H9 (cell line): ENCODE results near the gene WDR64. TPM values are rescaled to one million over a fixed set of nuclear protein-coding genes. Genes with fewer than 3 reads are reported as not detected.
A peak's percentile ranks its signal among the peaks of the same experiment; 100 is the strongest.

Experiments used
- DNase-seq: peaks from one replicate; pipeline ENCODE4 v3.0.0-alpha.2; 2017
- H2AFZ ChIP-seq: one replicate; pipeline ENCODE4 v1.6.1; 2013; ENCODE audit warnings: mild to moderate bottlenecking, low read length, control low read depth, moderate library complexity
- H2AK5ac ChIP-seq: 2 replicates; pipeline ENCODE4 v1.6.1; 2013; ENCODE audit warnings: low read length, control low read depth, mixed read lengths; ENCODE audit not compliant: insufficient read length
- H2BK120ac ChIP-seq: one replicate; pipeline ENCODE4 v1.6.1; 2013; ENCODE audit warnings: low read depth, mild to moderate bottlenecking, low read length, control low read depth, inconsistent platforms; ENCODE audit not compliant: poor library complexity, severe bottlenecking
- H2BK12ac ChIP-seq: 2 replicates; pipeline ENCODE4 v1.6.1; 2013; ENCODE audit warnings: low read length, control low read depth, mixed read lengths, low read depth; ENCODE audit not compliant: insufficient read length
- H2BK15ac ChIP-seq: 2 replicates; pipeline ENCODE4 v1.6.1; 2013; ENCODE audit warnings: low read depth, low read length, control low read depth
- H2BK20ac ChIP-seq: one replicate; pipeline ENCODE4 v1.6.1; 2013; ENCODE audit warnings: low read depth, mild to moderate bottlenecking, low read length, control low read depth, inconsistent platforms; ENCODE audit not compliant: poor library complexity, severe bottlenecking
- H2BK5ac ChIP-seq: 2 replicates; pipeline ENCODE4 v1.6.1; 2013; ENCODE audit warnings: low read length, control low read depth, mixed read lengths; ENCODE audit not compliant: insufficient read length
- H3K14ac ChIP-seq: 2 replicates; pipeline ENCODE4 v1.6.1; 2013; ENCODE audit warnings: low read length, control low read depth; ENCODE audit not compliant: insufficient read depth
- H3K18ac ChIP-seq: 2 replicates; pipeline ENCODE4 v1.6.1; 2013; ENCODE audit warnings: low read depth, mild to moderate bottlenecking, mixed read lengths, low read length, control low read depth; ENCODE audit not compliant: insufficient read length
- H3K23ac ChIP-seq: 2 replicates; pipeline ENCODE4 v1.6.1; 2013; ENCODE audit warnings: low read length, control low read depth, mixed read lengths, low read depth; ENCODE audit not compliant: insufficient read length
- H3K23me2 ChIP-seq: 2 replicates; pipeline ENCODE4 v1.6.1; 2013; ENCODE audit warnings: low read depth, mild to moderate bottlenecking, mixed read lengths, low read length, control low read depth; ENCODE audit not compliant: insufficient read length, poor library complexity, severe bottlenecking
- H3K27ac ChIP-seq: 2 replicates; pipeline ENCODE4 v1.5.1; 2013; ENCODE audit warnings: low read length, control low read depth, mixed read lengths, low read depth; ENCODE audit not compliant: insufficient read length
- H3K27me3 ChIP-seq: 2 replicates; pipeline ENCODE4 v1.6.1; 2013; ENCODE audit warnings: low read length, control low read depth, inconsistent platforms; ENCODE audit not compliant: insufficient read depth
- H3K4ac ChIP-seq: 2 replicates; pipeline ENCODE4 v1.6.1; 2013; ENCODE audit warnings: low read depth, mild to moderate bottlenecking, control low read depth, inconsistent platforms, low read length, moderate library complexity
- H3K4me1 ChIP-seq: 2 replicates; pipeline ENCODE4 v1.6.1; 2013; ENCODE audit warnings: low read length, control low read depth, inconsistent platforms; ENCODE audit not compliant: insufficient read depth
- H3K4me2 ChIP-seq: 2 replicates; pipeline ENCODE4 v1.6.1; 2013; ENCODE audit warnings: low read length, control low read depth, mixed read lengths; ENCODE audit not compliant: insufficient read length, insufficient read depth
- H3K56ac ChIP-seq: 2 replicates; pipeline ENCODE4 v1.6.1; 2013; ENCODE audit warnings: low read depth, mild to moderate bottlenecking, mixed read lengths, low read length, control low read depth; ENCODE audit not compliant: insufficient read length
- H3K79me1 ChIP-seq: 2 replicates; pipeline ENCODE4 v1.6.1; 2013; ENCODE audit warnings: low read depth, mild to moderate bottlenecking, moderate library complexity, low read length, control low read depth, inconsistent platforms; ENCODE audit not compliant: insufficient read depth, poor library complexity, severe bottlenecking
- H3K79me2 ChIP-seq: 2 replicates; pipeline ENCODE4 v1.6.1; 2013; ENCODE audit warnings: low read length, control low read depth, inconsistent platforms; ENCODE audit not compliant: insufficient read depth
- H3K9ac ChIP-seq: 2 replicates; pipeline ENCODE4 v1.6.1; 2013; ENCODE audit warnings: low read length, control low read depth, mixed read lengths; ENCODE audit not compliant: insufficient read length; ENCODE audit errors: extremely low read depth
- H3K9me3 ChIP-seq: one replicate; pipeline ENCODE4 v1.6.1; 2013; ENCODE audit warnings: low read depth, low read length, inconsistent platforms; ENCODE audit not compliant: control insufficient read depth
- H3T11ph ChIP-seq: one replicate; pipeline ENCODE4 v1.6.1; 2013; ENCODE audit warnings: mild to moderate bottlenecking, low read length, control low read depth, inconsistent platforms
- H4K20me1 ChIP-seq: one replicate; pipeline ENCODE4 v1.6.1; 2013; ENCODE audit not compliant: control insufficient read depth, insufficient read length, insufficient read depth
- H4K5ac ChIP-seq: 2 replicates; pipeline ENCODE4 v1.6.1; 2013; ENCODE audit warnings: low read depth, mild to moderate bottlenecking, mixed read lengths, low read length, control low read depth; ENCODE audit not compliant: insufficient read length
- H4K8ac ChIP-seq: replicated peaks from 2 replicates; pipeline ENCODE4 v1.6.1; 2013; ENCODE audit warnings: low read length, control low read depth, mixed read lengths, low read depth; ENCODE audit not compliant: insufficient read length
- H4K91ac ChIP-seq: 2 replicates; pipeline ENCODE4 v1.6.1; 2013; ENCODE audit warnings: low read depth, mild to moderate bottlenecking, moderate library complexity, mixed read lengths, low read length, control low read depth; ENCODE audit not compliant: insufficient read length
- H3K27ac Mint-ChIP-seq, 3 experiments: 2 replicates in 2 of 3; 3 replicates in 1 of 3; pipeline ENCODE4 v1.8.0; 2020 to 2021; ENCODE audit warnings: mixed read lengths in 3 of 3, mild to moderate bottlenecking in 1 of 3, moderate library complexity in 1 of 3
- H3K27me3 Mint-ChIP-seq: 2 replicates; pipeline ENCODE4 v1.8.0; 2021; ENCODE audit warnings: low read depth, mild to moderate bottlenecking, moderate library complexity, mixed read lengths
- H3K36me3 Mint-ChIP-seq, 3 experiments: 2 replicates in 2 of 3; 3 replicates in 1 of 3; pipeline ENCODE4 v1.8.0; 2020 to 2021; ENCODE audit warnings: low read depth in 3 of 3, mixed read lengths in 3 of 3; ENCODE audit not compliant: insufficient read depth in 1 of 3
- H3K4me1 Mint-ChIP-seq, 2 experiments: 2 replicates each; pipeline ENCODE4 v1.8.0; 2020; ENCODE audit warnings: mixed read lengths in 2 of 2
- H3K4me3 Mint-ChIP-seq, 2 experiments: 2 replicates in 1 of 2; 3 replicates in 1 of 2; pipeline ENCODE4 v1.8.0; 2020 to 2021; ENCODE audit warnings: mild to moderate bottlenecking in 2 of 2, mixed read lengths in 2 of 2, moderate library complexity in 1 of 2
- H3K9me3 Mint-ChIP-seq, 2 experiments: 2 replicates in 1 of 2; 3 replicates in 1 of 2; pipeline ENCODE4 v1.8.0; 2020; ENCODE audit warnings: mild to moderate bottlenecking in 2 of 2, mixed read lengths in 2 of 2, moderate library complexity in 1 of 2
- CTCF ChIP-seq: fragments of 200-600 bp; sonication (generic); conservative IDR thresholded peaks from 3 replicates; pipeline ENCODE4 v1.8.0; 2021; ENCODE audit warnings: antibody characterized with exemption, mild to moderate bottlenecking
- WGBS: extraction: QIAGEN DNeasy Blood & Tissue Kit; methylation state at CpG from one replicate; pipeline ENCODE4 v1.1.7; 2013; ENCODE audit warnings: missing lambda C conversion rate, low lambda C conversion rate, mixed read lengths; ENCODE audit not compliant: insufficient read length; ENCODE audit errors: extremely low coverage; 5-methylcytosine and 5-hydroxymethylcytosine counted together
- total RNA-seq: library from RNA; stranded (reverse); gene quantifications from 2 replicates; pipeline ENCODE4 v1.2.1, GENCODE V29; 2021

The WDR64 gene
- total RNA-seq, 1 experiment from 2014 or later: not detected

- H3K36me3 Mint-ChIP-seq: no peaks in the 10 kb centered on the region
- no peak overlapping the region for H2BK15ac ChIP-seq
- H4K5ac ChIP-seq: no peak overlapping the region
- no peak for DNase-seq
- no peaks in the 10 kb centered on the region; the same call in 1 of the 2 replicates for H3K27me3 Mint-ChIP-seq
- no peaks in the 10 kb centered on the region for H3K79me2 ChIP-seq
- no peaks in the 10 kb centered on the region for H3K9me3 Mint-ChIP-seq
- H3K4me1 ChIP-seq: no peaks in the 10 kb centered on the region
- H4K20me1 ChIP-seq: no peaks in the 10 kb centered on the region
- H3K9ac ChIP-seq: no peak overlapping the region
- H2BK120ac ChIP-seq: no peak overlapping the region
- no peaks in the 10 kb centered on the region for H3K4me1 Mint-ChIP-seq
- H3T11ph ChIP-seq: no peak overlapping the region
- no peak overlapping the region for H3K4me3 Mint-ChIP-seq
- H3K79me1 ChIP-seq: no peaks in the 10 kb centered on the region
- no peaks in the 10 kb centered on the region for H3K9me3 ChIP-seq
- H3K23me2 ChIP-seq: no peaks in the 10 kb centered on the region
- H3K56ac ChIP-seq: no peak overlapping the region
- H4K8ac ChIP-seq: no peak overlapping the region
- TF ChIP-seq CTCF: no peak
- no peak overlapping the region for H3K27ac ChIP-seq
- no peak overlapping the region for H2BK12ac ChIP-seq
- H3K27ac Mint-ChIP-seq: 0 out of 7 replicates have a peak overlapping the region, but pooled peaks of 2 of the 3 experiments have one; percentile 1 to 12
- no peak overlapping the region for H3K4ac ChIP-seq
- H2AK5ac ChIP-seq: no peak overlapping the region
- H3K4me2 ChIP-seq: no peak overlapping the region
- H3K23ac ChIP-seq: no peak overlapping the region
- no CpG with 5 or more reads among the region's 2 CpGs for WGBS
- no peak overlapping the region for H4K91ac ChIP-seq
- H2AFZ ChIP-seq: no peak overlapping the region
- no peak overlapping the region for H2BK20ac ChIP-seq
- H3K18ac ChIP-seq: no peak overlapping the region
- no peak overlapping the region for H2BK5ac ChIP-seq
- no peak overlapping the region for H3K14ac ChIP-seq
- no peaks in the 10 kb centered on the region for H3K27me3 ChIP-seq
Measured at GRCh38 chr1:241706967-241707366, 54.9 kb downstream of the WDR64 start.
